ENCODE measurements around the gene ATP6V0B. TPM values are rescaled to one million over a fixed set of nuclear protein-coding genes. Genes with fewer than 3 reads are reported as not detected.

Gene ATP6V0B
- total and polyA plus RNA-seq, 2 of the 4 experiments (the other 2 are of a cell fraction), result 72.1 to 169 TPM

DNA sequence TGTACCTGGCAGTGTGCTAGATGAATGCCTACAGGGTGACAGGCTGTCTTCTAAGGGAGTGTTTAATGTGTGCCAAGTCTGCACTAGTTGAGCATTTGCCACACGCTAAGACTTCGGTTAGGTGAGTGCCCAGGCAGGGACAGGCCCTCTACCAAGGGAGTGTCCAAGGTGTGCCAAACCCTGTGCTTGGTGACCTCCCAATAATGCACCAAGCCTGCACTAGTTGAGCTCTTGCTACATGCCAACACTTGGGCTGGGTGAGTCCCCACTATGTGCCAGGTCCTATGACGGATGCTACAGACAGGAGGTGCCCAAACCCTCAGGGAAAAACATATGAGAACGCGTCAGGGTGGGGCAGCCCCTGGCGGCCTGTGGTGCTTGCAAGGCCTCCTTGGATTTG lies 45.7 kb downstream of the ATP6V0B start:
- H3K9me3 ChIP-seq (ENCODE audit: control insufficient read depth, insufficient read depth, low read length), result no peaks in the 10 kb centered on the region
- H3K27me3 ChIP-seq (ENCODE audit: control insufficient read depth, insufficient read depth, low read length), result no peaks in the 10 kb centered on the region
- no peak overlapping the region for H3K23ac ChIP-seq (ENCODE audit: low read depth, low read length)
- no peak overlapping the region for H2BK20ac ChIP-seq (ENCODE audit: low read depth, low read length)
- H3K27ac ChIP-seq (ENCODE audit: insufficient read depth, low read length), result no peak overlapping the region
- H2AK5ac ChIP-seq (ENCODE audit: low read depth, low read length), result no peak overlapping the region
- no peak overlapping the region for H3K4me2 ChIP-seq (ENCODE audit: low read depth, low read length)
- H4K5ac ChIP-seq (ENCODE audit: low read depth, low read length), result no peak overlapping the region
- H2AFZ ChIP-seq (replicated peaks; ENCODE audit: low read length, poor library complexity), result no peak overlapping the region
- H3K36me3 ChIP-seq (ENCODE audit: control insufficient read depth, insufficient read depth, low read length), result peaks cover 26% of the 10 kb centered on the region; the same call in 1 of the 2 replicates
- DNase-seq (no peak), ATAC-seq (ENCODE audit: low read depth) (no peak)
- no peak overlapping the region for H3K18ac ChIP-seq (ENCODE audit: low read depth, low read length)
- H4K8ac ChIP-seq (ENCODE audit: low read depth in 2 of 2, low read length in 2 of 2), result no peak overlapping the region
- H2BK120ac ChIP-seq (ENCODE audit: low read depth, low read length), result no peak overlapping the region
- H3K56ac ChIP-seq (ENCODE audit: extremely low read depth, insufficient read depth, low read length), result no peak overlapping the region
- H3K4me3 ChIP-seq (ENCODE audit: insufficient read depth, low read depth, low read length), result no peak overlapping the region
- H3K4me1 ChIP-seq (ENCODE audit: control insufficient read depth, insufficient read depth, low read length), result peaks cover 4% of the 10 kb centered on the region
- H2AK9ac ChIP-seq (replicated peaks; ENCODE audit: low read depth, low read length, poor library complexity), result no peak overlapping the region
- H2BK5ac ChIP-seq (ENCODE audit: low read depth, low read length, poor library complexity, severe bottlenecking), result no peak overlapping the region
- H3K79me1 ChIP-seq (ENCODE audit: low read depth in 1 of 2, low read length in 2 of 2), result no peaks in the 10 kb centered on the region
- in situ Hi-C loops (cut with MboI; ENCODE audit: low sequenced_read_pairs), result no loop called here
- H3K4ac ChIP-seq (ENCODE audit: low read depth, low read length), result no peak overlapping the region
- peaks cover 10% of the 10 kb centered on the region; the same call in 1 of the 2 replicates for H3K9me1 ChIP-seq (ENCODE audit: insufficient read depth, low read length)
- H4K91ac ChIP-seq (ENCODE audit: insufficient read depth, low read depth, low read length), result no peak overlapping the region
- dilution Hi-C loops (cut with HindIII; ENCODE audit: low sequenced_read_pairs, unreplicated experiment), result no loop called here
- ChIA-PET CTCF (interaction anchor here (1.7 kb wide), 1 partner anchor 15 kb away, joined by 6 read pairs; no protein-coding TSS in a partner anchor), POLR2A (ENCODE audit: unreplicated experiment) (no interaction called here)
- TF ChIP-seq RAD21 (IDR thresholded peaks at IDR 0.05; ENCODE audit: low read length), result no peak
- TF ChIP-seq, protein P1, sequence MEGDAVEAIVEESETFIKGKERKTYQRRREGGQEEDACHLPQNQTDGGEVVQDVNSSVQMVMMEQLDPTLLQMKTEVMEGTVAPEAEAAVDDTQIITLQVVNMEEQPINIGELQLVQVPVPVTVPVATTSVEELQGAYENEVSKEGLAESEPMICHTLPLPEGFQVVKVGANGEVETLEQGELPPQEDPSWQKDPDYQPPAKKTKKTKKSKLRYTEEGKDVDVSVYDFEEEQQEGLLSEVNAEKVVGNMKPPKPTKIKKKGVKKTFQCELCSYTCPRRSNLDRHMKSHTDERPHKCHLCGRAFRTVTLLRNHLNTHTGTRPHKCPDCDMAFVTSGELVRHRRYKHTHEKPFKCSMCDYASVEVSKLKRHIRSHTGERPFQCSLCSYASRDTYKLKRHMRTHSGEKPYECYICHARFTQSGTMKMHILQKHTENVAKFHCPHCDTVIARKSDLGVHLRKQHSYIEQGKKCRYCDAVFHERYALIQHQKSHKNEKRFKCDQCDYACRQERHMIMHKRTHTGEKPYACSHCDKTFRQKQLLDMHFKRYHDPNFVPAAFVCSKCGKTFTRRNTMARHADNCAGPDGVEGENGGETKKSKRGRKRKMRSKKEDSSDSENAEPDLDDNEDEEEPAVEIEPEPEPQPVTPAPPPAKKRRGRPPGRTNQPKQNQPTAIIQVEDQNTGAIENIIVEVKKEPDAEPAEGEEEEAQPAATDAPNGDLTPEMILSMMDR (conservative IDR thresholded peaks at IDR 0.05; ENCODE audit: low read depth, low read length), result no peak
- TF ChIP-seq, protein P2, sequence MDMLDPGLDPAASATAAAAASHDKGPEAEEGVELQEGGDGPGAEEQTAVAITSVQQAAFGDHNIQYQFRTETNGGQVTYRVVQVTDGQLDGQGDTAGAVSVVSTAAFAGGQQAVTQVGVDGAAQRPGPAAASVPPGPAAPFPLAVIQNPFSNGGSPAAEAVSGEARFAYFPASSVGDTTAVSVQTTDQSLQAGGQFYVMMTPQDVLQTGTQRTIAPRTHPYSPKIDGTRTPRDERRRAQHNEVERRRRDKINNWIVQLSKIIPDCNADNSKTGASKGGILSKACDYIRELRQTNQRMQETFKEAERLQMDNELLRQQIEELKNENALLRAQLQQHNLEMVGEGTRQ (IDR thresholded peaks at IDR 0.05; ENCODE audit: low read depth, low read length), result no peak
- no peak overlapping the region for H3K9ac ChIP-seq (ENCODE audit: low read depth, low read length)
- no peak overlapping the region for H3K14ac ChIP-seq (replicated peaks; ENCODE audit: low read depth, low read length)
- no TSS peak for BruUV-seq (replicated peaks)
- intact Hi-C loops (cut with micrococcal nuclease), result no loop called here
- no peaks in the 10 kb centered on the region; the same call in 1 of the 2 replicates for H4K20me1 ChIP-seq (ENCODE audit: insufficient read depth, low read length)
- H2BK15ac ChIP-seq (ENCODE audit: low read depth, low read length), result no peak overlapping the region
- WGBS, 2 experiments (ENCODE audit: extremely low coverage in 2 of 2, insufficient read length in 1 of 2), result 50% methylated on average over 2 of the region's 6 CpGs; no CpG with 5 or more reads in 1 of the 2 experiments

All from IMR-90 (cell line).